ENCODE data around the gene FAM184B. TPM values are rescaled to one million over a fixed set of nuclear protein-coding genes. Genes with fewer than 3 reads are reported as not detected.

The FAM184B gene
- total and polyA plus RNA-seq, 2 experiments from 2014 or later = not detected

GRCh38 chr4:17667653-17668201 lies 113.7 kb downstream of the FAM184B start:
- Histone ChIP-seq H4K20me1 (ENCODE audit: insufficient read depth, poor library complexity, severe bottlenecking) (no peaks in the 10 kb centered on the region), H3K9me3 (ENCODE audit: low read depth) (no peaks in the 10 kb centered on the region), H3K36me3 (replicated peaks; ENCODE audit: insufficient read depth, low read depth) (no peaks in the 10 kb centered on the region), H3K4me1 (ENCODE audit: insufficient read depth) (no peaks in the 10 kb centered on the region), H3K4me3 (no peak overlapping the region), H3K27me3 (no peaks in the 10 kb centered on the region), H3K4me2 (no peak overlapping the region), H3K9me2 (replicated peaks; ENCODE audit: insufficient read depth) (no peaks in the 10 kb centered on the region), H3K27ac (no peak overlapping the region), H2AFZ (no peak overlapping the region), H3K79me2 (no peaks in the 10 kb centered on the region)
- DNase-seq (ENCODE audit: low spot score) = no peak
- WGBS (ENCODE audit: low lambda C conversion rate, missing lambda C conversion rate) = 85% methylated on average over 3 of the region's 3 CpGs
- no peak for TF ChIP-seq CTCF (IDR thresholded peaks at IDR 0.05; ENCODE audit: poor library complexity)

GRCh38 chr4:17667253-17667652 lies 114.2 kb downstream of the FAM184B start:
- Histone ChIP-seq H3K79me2 (no peaks in the 10 kb centered on the region), H3K4me2 (no peak overlapping the region), H3K9me2 (replicated peaks; ENCODE audit: insufficient read depth) (no peaks in the 10 kb centered on the region), H3K27me3 (no peaks in the 10 kb centered on the region), H3K9me3 (ENCODE audit: low read depth) (no peaks in the 10 kb centered on the region), H2AFZ (no peak overlapping the region), H4K20me1 (ENCODE audit: insufficient read depth, poor library complexity, severe bottlenecking) (no peaks in the 10 kb centered on the region), H3K4me1 (ENCODE audit: insufficient read depth) (no peaks in the 10 kb centered on the region), H3K27ac (no peak overlapping the region), H3K4me3 (no peak overlapping the region), H3K36me3 (replicated peaks; ENCODE audit: insufficient read depth, low read depth) (no peaks in the 10 kb centered on the region)
- DNase-seq (ENCODE audit: low spot score) = no peak
- 69% methylated on average over 3 of the region's 3 CpGs for WGBS (ENCODE audit: low lambda C conversion rate, missing lambda C conversion rate)
- no peak for TF ChIP-seq EZH2phosphoT487 (IDR thresholded peaks at IDR 0.05; ENCODE audit: low read depth, severe bottlenecking, unreplicated experiment)
- TF ChIP-seq EZH2 (IDR thresholded peaks at IDR 0.05; ENCODE audit: borderline replicate concordance) = no peak
- TF ChIP-seq CTCF (IDR thresholded peaks at IDR 0.05; ENCODE audit: poor library complexity) = no peak

- no peaks in the 10 kb centered on the region for H3K27me3 ChIP-seq
- H3K4me1 ChIP-seq (ENCODE audit: insufficient read depth) = no peaks in the 10 kb centered on the region
- H3K27ac ChIP-seq = no peak overlapping the region
- 63% methylated on average over 3 of the region's 3 CpGs for WGBS (ENCODE audit: low lambda C conversion rate, missing lambda C conversion rate)
- DNase-seq (ENCODE audit: low spot score) = no peak
- H3K4me3 ChIP-seq = no peak overlapping the region
- no peaks in the 10 kb centered on the region for H3K9me3 ChIP-seq (ENCODE audit: low read depth)
- TF ChIP-seq CTCF (IDR thresholded peaks at IDR 0.05; ENCODE audit: poor library complexity) (no peak), EZH2 (IDR thresholded peaks at IDR 0.05; ENCODE audit: borderline replicate concordance) (no peak), EZH2phosphoT487 (IDR thresholded peaks at IDR 0.05; ENCODE audit: low read depth, severe bottlenecking, unreplicated experiment) (no peak)
- no peaks in the 10 kb centered on the region for H3K9me2 ChIP-seq (replicated peaks; ENCODE audit: insufficient read depth)
- no peak overlapping the region for H2AFZ ChIP-seq
- no peaks in the 10 kb centered on the region for H3K79me2 ChIP-seq
- no peaks in the 10 kb centered on the region for H3K36me3 ChIP-seq (replicated peaks; ENCODE audit: insufficient read depth, low read depth)
- no peak overlapping the region for H3K4me2 ChIP-seq
- no peaks in the 10 kb centered on the region for H4K20me1 ChIP-seq (ENCODE audit: insufficient read depth, poor library complexity, severe bottlenecking)
Observed at GRCh38 chr4:17665852-17666251, 115.6 kb downstream of the FAM184B start.

- no peaks in the 10 kb centered on the region for H3K9me3 ChIP-seq (ENCODE audit: low read depth)
- H3K4me2 ChIP-seq = no peak overlapping the region
- no peak overlapping the region for H2AFZ ChIP-seq
- no peaks in the 10 kb centered on the region for H3K4me1 ChIP-seq (ENCODE audit: insufficient read depth)
- H4K20me1 ChIP-seq (ENCODE audit: insufficient read depth, poor library complexity, severe bottlenecking) = no peaks in the 10 kb centered on the region
- whole genome bisulfite sequencing (ENCODE audit: low lambda C conversion rate, missing lambda C conversion rate) = 67% methylated on average over 1 of the region's 1 CpG
- no peaks in the 10 kb centered on the region for H3K79me2 ChIP-seq
- no peak overlapping the region for H3K27ac ChIP-seq
- no peaks in the 10 kb centered on the region for H3K9me2 ChIP-seq (replicated peaks; ENCODE audit: insufficient read depth)
- DNase-seq (ENCODE audit: low spot score) = no peak
- TF ChIP-seq CTCF (IDR thresholded peaks at IDR 0.05; ENCODE audit: poor library complexity) (no peak), EZH2 (IDR thresholded peaks at IDR 0.05; ENCODE audit: borderline replicate concordance) (no peak), EZH2phosphoT487 (IDR thresholded peaks at IDR 0.05; ENCODE audit: low read depth, severe bottlenecking, unreplicated experiment) (no peak)
- H3K4me3 ChIP-seq = no peak overlapping the region
- no peaks in the 10 kb centered on the region for H3K36me3 ChIP-seq (replicated peaks; ENCODE audit: insufficient read depth, low read depth)
- no peaks in the 10 kb centered on the region for H3K27me3 ChIP-seq
Observed at GRCh38 chr4:17665346-17665745, 116.1 kb downstream of the FAM184B start.
